SK-N-MC (cell line): Measurements from ENCODE around the gene ZNF575.
A peak's percentile ranks its signal among the peaks of the same experiment; 100 is the strongest.

Source experiments
- DNase-seq: peaks from one replicate; pipeline ENCODE4 v3.0.0-alpha.2; 2011; ENCODE audit warnings: low read depth, low spot score
- H3K27ac ChIP-seq: fragments of 200-600 bp; sonication (generic); 2 replicates; pipeline ENCODE4 v1.5.1; 2016; ENCODE audit warnings: mixed run types
- H3K36me3 ChIP-seq: fragments of 200-600 bp; sonication (generic); 2 replicates; pipeline ENCODE4 v1.6.1; 2017; ENCODE audit warnings: antibody characterized with exemption, low read length, mixed read lengths; ENCODE audit not compliant: insufficient read depth
- H3K4me3 ChIP-seq: fragments of 200-600 bp; sonication (generic); 2 replicates; pipeline ENCODE4 v1.5.1; 2016
- H3K9ac ChIP-seq: fragments of 200-600 bp; sonication (generic); 2 replicates; pipeline ENCODE4 v1.8.0; 2017; ENCODE audit warnings: mixed run types, mixed read lengths; ENCODE audit not compliant: insufficient read length
- H3K9me3 ChIP-seq: fragments of 200-600 bp; sonication (generic); 2 replicates; pipeline ENCODE4 v1.6.1; 2017; ENCODE audit warnings: low read depth, mild to moderate bottlenecking, antibody characterized with exemption, low read length, moderate library complexity, mixed read lengths
- EZH2 ChIP-seq: fragments of 200-600 bp; sonication (generic); IDR thresholded peaks from one replicate; pipeline ENCODE4 v1.6.1; 2017; ENCODE audit warnings: antibody characterized with exemption
- FOXP2 ChIP-seq: optimal IDR thresholded peaks from 2 replicates; pipeline ENCODE3; 2011; ENCODE audit warnings: mild to moderate bottlenecking, moderate library complexity; ENCODE audit not compliant: insufficient read depth; ENCODE audit errors: extremely low read length, control extremely low read depth
- POLR2AphosphoS5 ChIP-seq: IDR thresholded peaks from 2 replicates; pipeline ENCODE4 v1.6.1; 2012; ENCODE audit warnings: mild to moderate bottlenecking, low read depth, low read length, borderline replicate concordance

Gene ZNF575

GRCh38 chr19:43532962-43533545 lies at the start of gene ZNF575:
ZNF575 (plus strand) TSS chr19:43533188; CDS start chr19:43534423, 1,235 bp downstream.
- no peak within 1 kb of the TSS for H3K9ac ChIP-seq
- H3K4me3 ChIP-seq = peak within 1 kb of the TSS; percentile 58
- no peaks in the 10 kb centered on the region; the same call in 1 of the 2 replicates for H3K36me3 ChIP-seq
- H3K9me3 ChIP-seq = no peaks in the 10 kb centered on the region
- peak; percentile 47 for TF ChIP-seq POLR2AphosphoS5
- no peak for TF ChIP-seq EZH2
- no peak within 1 kb of the TSS for H3K27ac ChIP-seq
- DNase-seq = no peak

- no peak for DNase-seq
- no peak overlapping the region for H3K27ac ChIP-seq
- H3K9me3 ChIP-seq = no peaks in the 10 kb centered on the region
- no peak for TF ChIP-seq EZH2
- no peak for TF ChIP-seq FOXP2
- TF ChIP-seq POLR2AphosphoS5 = no peak
- H3K9ac ChIP-seq = no peak overlapping the region
- H3K36me3 ChIP-seq = no peaks in the 10 kb centered on the region
- no peak overlapping the region for H3K4me3 ChIP-seq
Observed at GRCh38 chr19:43483281-43483680, 49.7 kb upstream of the ZNF575 start.

GRCh38 chr19:43485951-43486350 lies 47.0 kb upstream of the ZNF575 start:
- Histone ChIP-seq H3K9ac (no peak overlapping the region), H3K36me3 (no peaks in the 10 kb centered on the region), H3K9me3 (no peaks in the 10 kb centered on the region), H3K4me3 (no peak overlapping the region), H3K27ac (no peak overlapping the region)
- TF ChIP-seq FOXP2 (no peak), EZH2 (no peak), POLR2AphosphoS5 (no peak)
- no peak for DNase-seq

- Histone ChIP-seq H3K4me3 (no peak overlapping the region), H3K9me3 (no peaks in the 10 kb centered on the region), H3K9ac (no peak overlapping the region), H3K27ac (no peak overlapping the region), H3K36me3 (no peaks in the 10 kb centered on the region)
- DNase-seq = no peak
- no peak for TF ChIP-seq EZH2
- no peak for TF ChIP-seq POLR2AphosphoS5
- TF ChIP-seq FOXP2 = no peak
Observed at GRCh38 chr19:43486412-43486811, 46.6 kb upstream of the ZNF575 start.

- TF ChIP-seq FOXP2 = no peak
- no peak for TF ChIP-seq POLR2AphosphoS5
- no peak for TF ChIP-seq EZH2
- DNase-seq = no peak
- Histone ChIP-seq H3K9ac (no peak overlapping the region), H3K27ac (no peak overlapping the region), H3K4me3 (no peak overlapping the region), H3K36me3 (no peaks in the 10 kb centered on the region), H3K9me3 (no peaks in the 10 kb centered on the region)
Observed at GRCh38 chr19:43488179-43488578, 44.8 kb upstream of the ZNF575 start.

GRCh38 chr19:43489310-43489709 lies 43.7 kb upstream of the ZNF575 start:
- Histone ChIP-seq H3K27ac (no peak overlapping the region), H3K36me3 (no peaks in the 10 kb centered on the region), H3K4me3 (no peak overlapping the region), H3K9ac (no peak overlapping the region), H3K9me3 (no peaks in the 10 kb centered on the region)
- no peak for DNase-seq
- TF ChIP-seq EZH2 (no peak), FOXP2 (no peak), POLR2AphosphoS5 (no peak)

- H3K27ac ChIP-seq = no peak overlapping the region
- no peak overlapping the region for H3K9ac ChIP-seq
- H3K4me3 ChIP-seq = no peak overlapping the region
- no peak for TF ChIP-seq FOXP2
- no peak for TF ChIP-seq EZH2
- no peak for TF ChIP-seq POLR2AphosphoS5
- no peak for DNase-seq
- H3K9me3 ChIP-seq = no peaks in the 10 kb centered on the region
- no peaks in the 10 kb centered on the region for H3K36me3 ChIP-seq
Observed at GRCh38 chr19:43489979-43490599, 42.9 kb upstream of the ZNF575 start.

GRCh38 chr19:43490759-43491158 lies 42.2 kb upstream of the ZNF575 start:
- H3K9ac ChIP-seq = no peak overlapping the region

GRCh38 chr19:43495082-43495481 lies 37.9 kb upstream of the ZNF575 start:
- no peaks in the 10 kb centered on the region for H3K36me3 ChIP-seq
- H3K27ac ChIP-seq = no peak overlapping the region

More at GRCh38 chr19:43490759-43491158, 42.2 kb upstream of the ZNF575 start:
- TF ChIP-seq EZH2 (no peak), FOXP2 (no peak), POLR2AphosphoS5 (no peak)
- H3K4me3 ChIP-seq = no peak overlapping the region
- no peak overlapping the region for H3K27ac ChIP-seq
- no peaks in the 10 kb centered on the region for H3K9me3 ChIP-seq
- DNase-seq = no peak
- no peaks in the 10 kb centered on the region for H3K36me3 ChIP-seq

More at GRCh38 chr19:43495082-43495481, 37.9 kb upstream of the ZNF575 start:
- no peak for DNase-seq
- TF ChIP-seq POLR2AphosphoS5 (no peak), EZH2 (no peak), FOXP2 (no peak)
- H3K9ac ChIP-seq = no peak overlapping the region
- no peak overlapping the region for H3K4me3 ChIP-seq
- no peaks in the 10 kb centered on the region for H3K9me3 ChIP-seq
